Prostate gland (tissue), 2 donors: ENCODE measurements around the gene DMRT2. TPM values are rescaled to one million over a fixed set of nuclear protein-coding genes. Genes with fewer than 3 reads are reported as not detected.

Source experiments
- DNase-seq: peaks from one replicate; pipeline ENCODE4 v3.0.0-alpha.2; 2019; ENCODE audit warnings: low spot score
- H3K27ac ChIP-seq, 2 donors: fragments of 200-600 bp; sonication (generic); 2 replicates each; pipeline ENCODE4 v1.5.1; 2017 to 2019
- H3K27me3 ChIP-seq: fragments of 200-600 bp; sonication (generic); replicated peaks from 2 replicates; pipeline ENCODE4 v1.5.1; 2019; ENCODE audit not compliant: insufficient read depth
- H3K36me3 ChIP-seq, 2 donors: fragments of 200-600 bp; sonication (generic); 1 replicate in 1 of 2; 2 replicates in 1 of 2; pipeline versions ENCODE4 v1.5.1 to v1.8.1; 2017 to 2019
- H3K4me1 ChIP-seq: fragments of 200-600 bp; sonication (generic); replicated peaks from 2 replicates; pipeline ENCODE4 v1.5.1; 2019
- H3K4me3 ChIP-seq, 2 donors: fragments of 200-600 bp; sonication (generic); 2 replicates each; pipeline ENCODE4 v1.5.1; 2017 to 2019
- H3K9me3 ChIP-seq: fragments of 200-600 bp; sonication (generic); 2 replicates; pipeline ENCODE4 v1.5.1; 2017
- CTCF ChIP-seq, 4 experiments: fragments of 200-600 bp in 2 of 4; fragments of 450-650 bp in 2 of 4; sonication (generic) in 2 of 4; IDR thresholded peaks; 1 replicate in 3 of 4; 2 replicates in 1 of 4; pipeline ENCODE4 v1.5.1; 2016 to 2019; ENCODE audit warnings: antibody characterized with exemption in 4 of 4, mild to moderate bottlenecking in 2 of 4, moderate library complexity in 2 of 4
- POLR2A ChIP-seq: fragments of 450-650 bp; IDR thresholded peaks from one replicate; pipeline ENCODE4 v1.6.1; 2016; ENCODE audit warnings: antibody characterized with exemption, mild to moderate bottlenecking
- POLR2AphosphoS5 ChIP-seq: sonication (generic); formaldehyde crosslinking; IDR thresholded peaks from one replicate; pipeline ENCODE4 v1.6.1; 2017; ENCODE audit warnings: antibody characterized with exemption
- WGBS: methylation state at CpG from one replicate; pipeline ENCODE4 v1.1.5; 2018; 5-methylcytosine and 5-hydroxymethylcytosine counted together
- intact Hi-C: fragments of 100-400 bp; cut with DNase I; formaldehyde crosslinking; loops from one replicate; pipeline ENCODE4 v1.14.2; 2022
- total RNA-seq, 2 donors: library from RNA; depleted of rRNA; stranded (reverse); fragments of >200 nt; gene quantifications; one replicate each; pipeline ENCODE4 v1.1.0, GENCODE V29; 2016

Gene DMRT2
- total RNA-seq, 2 donors from 2014 or later: 0.64 to 0.74 TPM

- DNase-seq: no peak
- no peak for TF ChIP-seq POLR2A
- no peak for TF ChIP-seq CTCF (IDR thresholded peaks at IDR 0.05)
- TF ChIP-seq POLR2AphosphoS5: no peak
- Histone ChIP-seq H3K36me3 (no peaks in the 10 kb centered on the region), H3K9me3 (no peaks in the 10 kb centered on the region), H3K4me1 (no peaks in the 10 kb centered on the region), H3K27me3 (no peaks in the 10 kb centered on the region), H3K4me3 (no peak overlapping the region), H3K27ac (no peak overlapping the region)
- intact Hi-C loops: no loop called here
- WGBS: 96% methylated on average over 2 of the region's 2 CpGs
Measured at GRCh38 chr9:1014640-1015039, 35.5 kb upstream of the DMRT2 start.

DNA sequence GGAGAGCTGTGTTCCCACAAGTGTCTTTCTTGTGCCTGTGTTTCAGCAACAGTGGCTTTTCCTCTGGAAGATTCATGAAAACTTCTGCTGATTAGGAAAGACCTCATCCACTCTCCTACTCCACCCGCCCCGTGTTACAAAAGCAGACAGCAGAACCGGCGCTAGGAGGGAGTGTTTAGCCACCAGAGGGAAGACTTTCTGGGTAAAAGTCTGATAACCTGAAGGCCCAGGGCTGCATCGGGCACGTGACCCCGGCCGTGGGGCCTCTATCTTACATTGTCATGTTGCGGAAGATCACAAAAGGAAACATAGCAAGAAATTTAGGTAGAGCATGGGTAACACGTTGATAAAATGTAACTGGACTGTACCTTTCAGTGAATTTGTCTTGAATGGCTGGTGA lies 32.0 kb upstream of the DMRT2 start:
- Histone ChIP-seq H3K9me3 (no peaks in the 10 kb centered on the region), H3K36me3 (no peaks in the 10 kb centered on the region), H3K27ac (no peak overlapping the region), H3K27me3 (peaks cover 4% of the 10 kb centered on the region), H3K4me1 (no peaks in the 10 kb centered on the region), H3K4me3 (no peak overlapping the region)
- 28% methylated on average over 10 of the region's 10 CpGs for WGBS
- TF ChIP-seq POLR2A: no peak
- DNase-seq: no peak
- intact Hi-C loops: no loop called here

- H3K36me3 ChIP-seq: no peaks in the 10 kb centered on the region
- H3K27me3 ChIP-seq: peaks cover 10% of the 10 kb centered on the region
- H3K27ac ChIP-seq: no peak overlapping the region
- no peaks in the 10 kb centered on the region for H3K9me3 ChIP-seq
- TF ChIP-seq CTCF (IDR thresholded peaks at IDR 0.05) (no peak), POLR2AphosphoS5 (no peak), POLR2A (no peak)
- 87% methylated on average over 1 of the region's 1 CpG for WGBS
- intact Hi-C loops: no loop called here
- H3K4me3 ChIP-seq: no peak overlapping the region
- DNase-seq: no peak
- no peaks in the 10 kb centered on the region for H3K4me1 ChIP-seq
Measured at GRCh38 chr9:1024112-1024511, 26.0 kb upstream of the DMRT2 start.

DNA sequence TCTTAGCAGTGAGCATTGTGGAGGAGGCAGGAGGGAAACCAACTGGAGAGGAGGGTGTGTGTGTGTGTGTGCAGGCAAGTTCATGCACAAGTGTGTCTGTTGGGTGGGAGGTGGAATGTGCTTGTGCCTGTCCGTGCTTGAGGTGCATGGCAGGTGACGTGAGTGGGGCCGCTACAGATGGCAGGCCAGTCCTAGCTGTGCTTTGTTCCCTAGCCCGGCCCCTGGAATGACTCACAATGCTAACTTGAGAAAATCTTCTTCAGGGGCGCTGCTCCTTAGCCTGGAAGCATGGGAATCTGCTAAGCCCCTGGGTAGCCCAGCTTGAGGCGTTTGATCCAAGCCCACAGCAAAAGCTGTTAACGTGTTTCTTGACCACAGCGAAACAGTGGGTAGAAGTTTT lies 25.0 kb upstream of the DMRT2 start:
- intact Hi-C loops: no loop called here
- Histone ChIP-seq H3K27ac (no peak overlapping the region), H3K27me3 (peaks cover 10% of the 10 kb centered on the region), H3K4me1 (no peaks in the 10 kb centered on the region), H3K9me3 (no peaks in the 10 kb centered on the region), H3K4me3 (no peak overlapping the region), H3K36me3 (no peaks in the 10 kb centered on the region)
- 56% methylated on average over 8 of the region's 8 CpGs for WGBS
- TF ChIP-seq CTCF (IDR thresholded peaks at IDR 0.05) (no peak), POLR2AphosphoS5 (no peak), POLR2A (no peak)
- no peak for DNase-seq

DNA sequence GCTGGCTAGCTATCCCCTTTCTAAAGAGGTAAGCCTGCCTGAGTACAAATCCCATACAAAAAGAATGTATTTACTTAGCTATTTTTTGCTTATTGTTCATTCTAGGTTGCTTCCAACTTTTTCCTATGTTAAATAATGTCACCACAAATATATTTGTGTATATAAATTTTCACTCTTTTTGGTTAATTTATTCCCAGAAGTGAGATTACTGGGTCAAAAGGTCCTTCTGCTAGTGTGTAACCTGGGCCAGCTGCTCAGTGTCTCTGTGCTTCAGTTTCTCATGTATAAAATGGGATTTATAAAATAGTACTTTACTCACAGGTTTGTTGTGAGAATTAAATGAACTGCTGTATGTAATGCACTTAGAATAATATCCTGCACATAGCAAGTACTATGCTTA lies 23.9 kb upstream of the DMRT2 start:
- no peak overlapping the region for H3K4me3 ChIP-seq
- no peaks in the 10 kb centered on the region for H3K9me3 ChIP-seq
- peaks cover 6% of the 10 kb centered on the region for H3K27me3 ChIP-seq
- intact Hi-C loops: no loop called here
- no peak for DNase-seq
- no peaks in the 10 kb centered on the region for H3K36me3 ChIP-seq
- H3K27ac ChIP-seq: no peak overlapping the region
- no peaks in the 10 kb centered on the region for H3K4me1 ChIP-seq
- TF ChIP-seq CTCF (IDR thresholded peaks at IDR 0.05): no peak
- TF ChIP-seq POLR2A: no peak
- no peak for TF ChIP-seq POLR2AphosphoS5
